Activated CD4-positive, CD25-positive, alpha-beta regulatory T cell treated with anti-CD3 and anti-CD28 coated beads, Interleukin-2, amount 50 U/mL, for 72 hours (primary cell): Measurements from ENCODE around the gene PLA2G4B.

Experiments
- DNase-seq: peaks from one replicate; pipeline ENCODE4 v3.0.0; 2021

The PLA2G4B gene

DNA sequence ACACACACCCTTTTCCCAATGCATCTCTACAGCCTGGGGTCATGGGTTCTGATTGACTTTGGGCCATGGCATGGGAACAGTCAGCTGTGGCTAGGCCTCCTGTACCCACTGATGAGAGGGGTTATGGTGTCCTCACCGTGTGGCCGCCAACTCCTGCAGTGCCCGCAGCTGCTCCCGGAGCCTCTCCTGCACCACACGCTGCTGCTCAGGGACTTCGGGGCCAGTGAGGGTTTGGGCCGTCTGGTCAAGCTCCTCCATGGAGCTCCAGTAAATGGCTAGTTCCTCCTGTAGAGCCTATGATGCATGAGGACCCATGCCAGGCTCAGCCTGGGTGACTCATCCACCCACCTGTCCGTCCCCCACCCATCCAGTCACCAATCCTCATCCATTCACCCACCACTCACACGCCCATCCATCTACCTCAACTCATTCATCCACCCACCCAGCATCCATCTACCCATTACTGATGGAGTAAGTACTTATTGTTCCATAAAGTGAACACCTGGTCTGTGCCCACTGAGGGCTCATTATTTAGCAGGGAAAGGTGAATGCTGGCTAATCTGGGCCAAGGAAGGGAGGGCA, 33.6 kb downstream of the PLA2G4B start:
- no peak for DNase-seq

DNA sequence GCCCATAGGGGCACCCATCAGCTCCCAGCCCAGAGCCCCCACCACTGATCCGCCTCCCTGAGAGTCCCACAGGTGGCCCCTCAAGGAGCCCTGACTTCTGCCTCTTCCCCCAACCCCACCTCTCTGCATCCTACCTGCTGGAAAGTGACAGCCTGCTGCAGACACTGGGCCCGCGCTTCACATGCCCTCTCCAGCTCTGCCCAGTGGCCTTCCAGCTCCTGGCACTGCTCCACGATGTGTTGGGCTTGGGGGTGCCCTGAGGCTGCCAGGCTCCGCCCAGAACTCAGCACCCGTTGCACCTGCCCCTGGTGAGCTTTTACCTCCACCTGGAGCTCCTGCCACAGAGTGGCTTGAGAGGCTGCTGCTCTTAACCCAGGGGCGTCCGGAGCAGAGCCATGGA, 35.1 kb downstream of the PLA2G4B start:
- no peak for DNase-seq

DNA sequence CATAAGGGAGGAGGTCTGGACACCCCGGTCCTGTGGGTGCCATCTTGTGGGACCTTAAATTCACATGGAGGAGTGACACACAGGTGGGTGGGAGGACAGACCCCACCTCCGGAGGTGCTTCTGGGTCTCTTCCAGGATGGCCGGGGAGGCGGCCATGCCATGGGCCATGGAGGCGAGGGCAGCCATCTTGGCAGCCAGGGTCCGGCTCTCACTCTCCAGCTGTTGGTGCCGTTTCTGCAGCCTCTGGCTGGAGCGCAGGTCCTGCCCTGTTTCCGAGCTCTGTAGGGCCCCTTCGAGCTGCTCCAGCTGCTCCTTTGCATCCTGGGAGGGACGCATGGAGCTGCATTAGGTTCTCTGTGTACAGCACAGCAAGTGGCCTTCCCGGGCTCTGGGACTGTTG, 36.1 kb downstream of the PLA2G4B start:
- DNase-seq: no peak

DNA sequence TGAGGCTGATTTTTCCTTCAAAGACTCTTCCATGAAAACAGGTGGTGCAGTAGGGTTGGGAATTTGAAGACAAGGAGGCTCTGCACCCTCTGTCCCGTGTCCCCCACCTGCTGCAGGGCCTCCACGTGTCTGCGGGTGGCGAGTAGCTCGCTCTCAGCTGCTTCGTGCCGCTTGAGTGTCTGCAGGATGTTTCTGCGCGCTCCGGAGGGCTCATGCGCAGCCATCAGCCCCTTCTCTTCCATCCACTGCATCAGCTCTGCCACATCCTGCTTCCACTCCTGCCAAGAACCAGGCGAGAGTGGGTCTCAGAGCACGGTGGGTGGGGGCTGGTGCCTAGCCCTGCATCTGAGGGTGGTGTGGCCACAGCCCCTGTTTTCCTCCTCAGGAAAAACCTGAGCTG, 37.4 kb downstream of the PLA2G4B start:
- DNase-seq: no peak

DNA sequence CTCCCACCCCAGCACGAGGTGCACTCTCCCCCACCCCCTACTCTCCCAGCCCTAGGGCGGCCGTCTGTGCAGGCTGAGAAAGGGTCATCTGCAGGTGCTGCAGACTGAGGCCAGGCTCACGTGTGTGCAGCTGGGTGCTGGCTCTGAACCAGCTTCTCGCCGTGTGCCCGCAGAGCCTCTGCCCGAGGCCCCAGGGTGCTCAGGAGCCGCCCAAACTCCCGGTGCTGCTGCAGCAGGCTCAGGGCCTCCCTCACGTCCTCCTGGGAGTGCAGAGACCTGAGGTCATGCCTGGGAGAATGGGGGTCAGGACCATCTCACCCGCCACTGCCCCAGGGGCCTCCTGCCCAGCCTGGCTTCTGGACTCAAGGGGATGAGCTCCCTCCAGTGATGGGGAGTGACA, 38.0 kb downstream of the PLA2G4B start:
- DNase-seq: no peak

DNA sequence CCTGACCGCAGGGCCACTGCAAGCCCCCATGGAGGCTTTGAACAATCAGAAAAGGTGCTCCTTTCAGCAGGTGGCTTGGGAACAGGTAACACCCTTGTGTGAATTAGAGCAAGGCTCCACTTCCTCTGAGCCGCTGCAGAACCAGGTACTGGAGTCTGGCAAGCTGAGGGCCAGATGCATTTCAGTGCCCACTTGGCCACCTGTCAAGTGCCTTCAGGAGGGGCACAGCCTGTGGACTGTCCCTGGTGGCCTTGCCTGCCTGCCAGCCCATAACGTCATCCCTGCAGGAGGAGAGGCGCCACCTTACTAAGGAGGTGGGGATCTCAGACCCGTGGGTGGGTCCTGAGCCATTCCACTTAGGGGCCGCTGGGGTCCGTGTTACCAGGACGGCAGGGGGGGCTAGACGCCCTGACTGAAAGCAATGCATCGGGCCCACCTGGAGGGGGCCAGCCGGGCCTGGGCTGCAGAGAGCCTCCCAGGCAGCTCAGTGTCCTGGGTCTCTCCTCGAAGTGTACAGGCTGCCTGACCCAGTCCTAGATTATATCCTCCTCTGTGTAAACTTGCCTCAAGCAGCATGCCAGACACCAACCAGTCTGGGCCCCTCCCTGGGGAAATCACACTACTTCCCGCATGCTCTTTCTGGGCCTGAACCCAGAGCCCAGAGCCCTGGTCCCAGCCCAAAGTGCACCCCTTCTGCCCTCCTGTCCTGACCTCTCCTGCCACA, 39.1 kb downstream of the PLA2G4B start:
- DNase-seq: no peak

DNA sequence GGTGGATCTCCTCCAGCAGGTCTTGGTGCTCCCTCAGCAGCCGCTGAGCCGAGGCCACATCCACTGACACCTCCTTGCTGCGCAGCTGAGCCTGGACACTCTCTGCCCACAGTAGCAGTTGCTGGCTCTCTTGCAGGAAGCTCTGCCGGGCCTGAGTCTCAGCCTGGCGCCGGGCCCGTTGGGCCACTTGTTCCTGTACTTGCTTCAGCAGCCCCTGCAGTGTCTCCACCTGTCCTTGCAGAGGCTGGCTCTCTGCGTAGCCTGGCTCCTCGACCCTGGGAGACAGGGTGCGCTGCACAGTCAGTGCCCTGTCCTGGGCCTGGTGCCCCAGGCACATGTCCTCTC, 39.7 kb downstream of the PLA2G4B start:
- DNase-seq: no peak

DNA sequence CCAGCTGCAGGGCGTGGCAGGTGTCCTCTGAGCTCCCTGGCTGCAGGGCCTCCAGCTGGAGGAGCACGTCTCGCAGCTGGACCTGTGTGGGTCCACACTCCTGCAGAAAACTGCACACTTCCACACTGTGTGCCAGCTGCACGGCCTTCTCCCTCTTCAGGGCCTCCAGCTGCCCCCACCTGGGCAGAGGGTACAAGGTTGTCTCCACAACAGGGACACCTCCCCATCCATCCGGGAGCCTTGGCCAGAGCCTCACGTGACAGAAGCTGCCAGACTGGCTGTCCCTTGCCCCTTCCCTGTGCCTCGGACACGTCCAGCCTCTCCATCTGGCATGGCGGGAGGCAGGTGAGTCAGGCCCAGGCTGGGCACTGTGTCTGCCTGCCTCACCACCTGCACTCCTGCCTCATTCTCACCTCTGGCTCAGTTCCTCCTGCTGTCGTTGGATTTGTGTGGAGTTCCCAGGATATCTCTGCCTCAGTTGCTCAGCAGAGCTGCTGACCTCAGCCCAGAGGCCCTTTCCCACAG, 40.7 kb downstream of the PLA2G4B start:
- no peak for DNase-seq

DNA sequence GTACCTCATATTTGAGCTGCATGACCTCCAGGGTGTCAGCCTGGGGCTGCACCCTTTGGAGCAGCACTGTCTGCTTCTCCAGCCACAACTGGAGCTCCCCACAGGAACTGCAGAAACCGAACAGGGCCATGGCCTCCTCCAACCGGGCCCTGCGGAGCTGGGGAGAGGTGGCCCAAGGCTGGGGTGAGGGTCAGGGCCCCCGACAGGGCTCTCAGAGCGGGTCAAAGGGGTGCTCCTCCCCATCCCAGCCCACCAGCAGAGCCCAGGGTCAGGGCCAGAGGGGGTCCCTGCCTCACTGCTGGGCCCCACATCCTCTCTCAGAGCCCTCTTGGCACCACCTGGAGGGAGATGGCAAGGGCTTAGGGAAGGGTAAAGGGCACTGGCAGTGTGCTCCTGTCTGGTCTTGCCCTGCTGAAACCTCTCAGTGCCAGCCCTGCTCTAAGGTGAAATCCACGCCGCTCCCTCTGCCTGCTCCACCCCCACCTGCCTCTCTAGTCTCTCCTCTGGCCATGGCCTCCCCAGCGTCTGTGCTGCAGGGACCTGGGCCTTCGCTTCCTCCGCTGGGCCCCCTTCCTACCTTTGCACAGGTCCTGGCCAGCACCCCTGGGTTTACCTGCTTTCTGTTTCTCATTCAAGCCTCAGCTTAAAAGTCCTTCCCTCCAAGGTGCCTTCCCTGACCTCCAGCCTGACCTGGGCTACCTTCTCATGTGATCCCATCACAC, 41.7 kb downstream of the PLA2G4B start:
- no peak for DNase-seq

DNA sequence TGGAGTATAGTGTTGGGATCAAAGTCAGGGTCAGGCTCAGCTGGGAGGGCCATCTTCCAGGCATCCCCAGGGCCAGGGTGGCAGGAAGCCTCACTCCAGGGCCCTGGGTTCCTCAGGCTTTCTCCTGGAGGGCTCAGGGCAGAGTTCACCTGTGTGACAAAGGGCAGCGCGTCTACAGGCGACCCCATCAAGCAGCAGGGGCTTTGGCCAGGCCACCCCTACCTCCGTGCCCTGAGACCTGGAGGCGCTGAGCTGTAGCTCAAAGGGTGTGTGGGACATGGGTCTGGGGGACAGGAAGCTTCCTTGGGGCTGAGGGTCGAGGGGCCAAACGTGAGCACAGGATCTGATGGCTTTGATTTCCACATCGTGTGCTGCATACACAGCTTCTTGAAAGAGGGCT, 42.4 kb downstream of the PLA2G4B start:
- no peak for DNase-seq

DNA sequence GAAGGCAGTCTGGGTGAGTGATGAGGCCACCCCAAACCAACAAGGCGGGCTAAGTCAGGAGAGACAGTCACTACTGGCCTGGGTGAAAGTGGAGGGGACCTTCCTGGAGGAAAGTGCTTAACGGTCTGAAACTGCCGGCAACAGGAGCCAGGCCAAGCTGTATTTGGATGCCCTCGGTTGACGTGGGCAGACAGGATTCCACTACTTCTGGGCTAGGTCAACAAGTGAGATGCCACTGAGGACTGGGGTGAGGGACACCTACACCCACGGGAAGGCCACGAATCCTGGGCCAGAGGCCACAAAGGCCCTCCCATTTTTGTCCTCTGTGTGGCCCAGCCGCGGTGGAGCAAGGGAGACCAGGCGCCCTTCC, 42.9 kb downstream of the PLA2G4B start:
- DNase-seq: no peak

DNA sequence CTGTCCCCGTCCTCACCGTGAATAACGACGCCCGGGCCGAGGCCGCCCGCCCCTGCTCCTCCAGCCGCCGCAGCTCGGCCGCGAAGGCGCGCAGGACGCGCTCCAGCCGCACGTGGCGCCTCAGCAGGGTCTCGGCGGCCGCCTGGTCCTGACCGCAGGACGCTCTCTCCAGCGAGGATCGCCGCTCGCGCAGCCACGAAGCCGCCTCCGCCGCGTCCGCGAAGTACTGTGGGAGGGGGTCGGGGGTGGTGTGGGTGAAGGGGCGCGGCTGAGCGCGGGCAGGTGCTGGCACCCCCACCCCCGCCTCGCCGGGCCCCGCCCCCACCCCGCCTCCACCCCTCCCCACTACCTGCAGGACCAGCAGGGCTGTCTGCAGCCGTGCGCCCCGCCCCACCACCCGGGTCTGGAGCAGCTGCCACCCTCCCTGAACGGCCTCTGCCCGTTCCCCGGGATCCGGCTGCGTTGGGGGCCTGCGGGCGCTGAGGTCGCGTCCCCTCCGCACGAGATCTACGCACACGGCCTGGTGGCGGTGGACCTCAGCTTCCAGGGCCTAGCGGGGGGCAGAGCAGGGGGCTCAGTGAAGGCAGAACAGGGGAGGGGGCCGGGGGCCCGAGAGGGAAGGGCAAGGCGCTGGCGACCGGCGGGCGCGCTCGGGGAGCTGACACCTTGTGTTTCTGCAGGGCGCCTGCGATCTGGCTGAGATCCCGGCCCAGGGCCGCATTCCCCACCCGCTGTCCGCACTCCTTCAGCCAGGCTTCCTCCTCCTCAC, 43.5 kb downstream of the PLA2G4B start:
- DNase-seq: no peak

DNA sequence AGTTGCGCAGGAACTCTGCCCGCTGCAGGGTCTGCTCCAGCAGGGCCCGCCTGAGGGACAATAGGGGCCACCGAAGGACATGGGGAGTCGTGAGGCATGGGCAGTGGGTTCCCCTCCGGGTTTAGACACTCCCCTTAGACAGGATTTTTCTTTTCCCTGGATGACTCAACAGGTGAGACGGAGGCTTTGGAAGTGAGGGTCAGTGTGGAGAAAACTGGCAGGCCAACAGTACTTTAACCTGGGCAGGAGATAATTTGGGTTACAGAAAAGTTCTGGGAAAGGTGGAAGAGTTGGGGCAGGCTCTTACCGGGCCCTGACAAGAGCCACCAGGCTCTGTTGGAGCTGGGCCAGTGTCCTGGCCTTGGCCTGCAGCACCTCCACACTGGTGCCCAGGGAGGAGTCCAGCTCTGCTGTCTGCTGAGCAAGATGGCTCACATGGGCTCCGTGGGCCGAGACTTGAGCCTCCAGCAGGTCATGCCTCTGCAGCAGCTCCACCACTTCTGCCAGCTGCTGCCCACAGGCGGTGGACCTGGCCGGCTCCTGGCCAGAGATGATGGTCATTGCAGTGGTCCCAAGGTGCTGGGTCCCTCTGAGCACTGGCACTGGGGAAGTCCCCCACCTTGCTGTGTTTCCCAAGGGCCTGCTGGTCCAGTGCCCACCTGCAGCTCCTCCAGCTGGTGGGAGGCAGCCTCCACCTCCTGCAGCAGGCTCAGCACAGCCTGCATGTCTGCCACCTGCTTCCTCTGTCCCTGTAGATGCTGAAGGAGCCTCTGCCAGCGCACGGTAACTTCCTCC, 44.2 kb downstream of the PLA2G4B start:
- no peak for DNase-seq

DNA sequence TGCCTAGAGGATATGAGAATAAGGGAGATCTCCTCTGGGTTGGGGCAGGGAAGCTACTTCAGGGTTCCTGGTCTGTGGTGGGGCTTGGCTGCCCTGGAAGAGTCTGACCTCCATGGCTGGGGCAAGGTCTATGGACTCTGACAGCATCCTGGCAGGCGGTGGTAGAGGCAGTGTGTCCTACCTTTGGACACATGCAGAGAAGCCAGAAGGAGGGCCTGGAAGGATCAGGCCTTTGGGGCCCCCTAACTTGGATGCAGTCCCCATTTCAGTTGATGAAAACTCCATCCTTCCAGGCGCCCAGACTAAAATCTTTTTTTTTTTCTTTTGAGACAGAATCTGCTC, 44.8 kb downstream of the PLA2G4B start:
- no peak for DNase-seq

DNA sequence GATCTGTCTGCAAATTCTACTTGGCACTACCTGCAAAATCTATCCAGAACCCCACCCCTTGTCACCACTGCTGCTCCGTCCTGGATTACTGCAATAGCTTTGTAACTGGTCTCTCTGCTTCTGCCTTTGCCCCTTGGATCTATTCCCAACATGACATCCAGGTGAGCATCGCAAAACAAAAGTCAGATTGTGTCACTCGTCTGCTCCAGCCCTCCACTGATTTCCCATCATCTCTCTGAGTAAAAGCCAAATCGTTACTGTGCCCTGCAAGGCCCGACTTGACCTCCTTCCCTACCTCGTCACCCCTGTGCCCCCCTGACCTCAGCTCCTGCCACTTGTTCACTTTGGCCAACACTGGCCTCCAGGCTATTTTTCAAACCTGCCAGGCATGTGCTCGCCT, 45.8 kb downstream of the PLA2G4B start:
- no peak for DNase-seq

DNA sequence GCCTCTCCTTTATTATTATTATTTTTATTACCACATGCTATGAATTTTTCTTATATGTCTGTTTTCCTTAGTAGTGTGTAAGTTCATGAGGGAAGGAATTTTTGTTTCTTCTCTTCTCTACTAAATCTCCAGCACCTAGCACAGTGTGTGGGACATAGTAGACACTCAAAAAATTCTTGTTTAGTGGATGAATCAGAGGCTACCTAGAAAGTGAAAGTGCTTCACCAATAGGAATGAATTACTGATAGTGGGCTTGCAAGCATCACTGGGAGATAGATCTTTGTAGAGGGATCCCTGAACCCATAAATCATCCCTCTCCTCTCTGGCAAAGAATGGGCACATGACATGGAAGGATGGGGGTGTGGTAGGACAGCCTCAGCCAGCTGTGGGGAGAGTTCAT, 46.7 kb downstream of the PLA2G4B start:
- DNase-seq: no peak

DNA sequence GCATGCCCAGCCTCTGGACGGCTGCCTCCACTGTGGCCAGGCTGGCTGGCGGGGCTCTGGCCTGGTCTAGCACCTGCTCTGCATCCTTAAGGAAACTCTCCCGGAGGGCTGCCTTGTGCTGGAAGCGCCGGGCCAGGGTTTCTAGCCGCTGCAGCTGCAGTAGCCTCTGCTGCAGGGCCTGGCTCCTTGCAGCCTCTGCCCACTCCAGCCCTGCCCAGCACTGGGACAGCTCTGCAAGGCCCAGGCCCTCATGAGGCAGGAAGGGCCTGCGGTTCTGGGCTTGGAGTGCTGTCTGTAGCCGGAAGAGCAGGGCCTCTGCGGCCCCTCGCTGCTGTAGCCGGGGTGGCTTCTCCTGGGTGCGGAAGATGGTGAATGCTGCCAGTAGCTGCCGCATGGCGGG, 47.2 kb downstream of the PLA2G4B start:
- DNase-seq: no peak

DNA sequence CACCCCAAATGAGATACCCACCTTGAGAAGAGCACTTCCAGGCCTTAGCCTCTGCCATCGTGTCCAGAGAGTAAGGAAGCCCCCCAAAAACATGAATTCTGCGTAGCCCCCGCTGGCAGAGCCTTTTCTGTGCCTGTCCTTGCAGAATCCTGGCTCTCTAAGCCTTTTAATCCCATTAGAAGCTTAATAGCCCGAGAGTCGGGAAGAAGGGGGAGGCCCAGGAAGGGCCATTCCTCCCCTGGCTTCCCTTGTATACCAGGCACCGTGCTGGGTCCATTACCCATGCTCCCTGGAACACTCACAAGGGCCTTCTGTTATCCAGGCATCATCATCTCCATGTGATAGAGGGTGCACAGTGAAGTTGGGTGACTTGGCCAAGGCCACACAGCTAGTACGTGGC, 48.1 kb downstream of the PLA2G4B start:
- DNase-seq: no peak

DNA sequence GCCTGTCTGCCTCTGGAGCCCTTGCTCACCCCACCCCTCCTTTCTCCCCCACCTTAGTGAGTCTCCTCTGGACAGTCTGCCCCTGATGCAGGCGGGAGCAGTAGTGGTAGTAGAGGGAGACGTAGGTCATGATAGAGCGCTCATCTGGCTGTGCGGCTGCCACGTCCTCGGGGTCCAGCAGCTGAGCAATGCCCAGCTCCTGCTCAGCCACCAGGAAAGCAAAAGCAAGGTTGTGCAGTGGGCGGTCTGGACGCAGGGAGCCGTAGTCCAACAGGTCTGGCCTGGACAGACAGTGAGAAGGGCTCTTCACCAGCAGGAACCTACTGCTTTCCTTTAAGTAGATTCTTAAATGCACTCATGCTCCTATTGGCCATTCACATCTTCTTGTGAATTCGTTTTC, 48.5 kb downstream of the PLA2G4B start:
- DNase-seq: no peak

DNA sequence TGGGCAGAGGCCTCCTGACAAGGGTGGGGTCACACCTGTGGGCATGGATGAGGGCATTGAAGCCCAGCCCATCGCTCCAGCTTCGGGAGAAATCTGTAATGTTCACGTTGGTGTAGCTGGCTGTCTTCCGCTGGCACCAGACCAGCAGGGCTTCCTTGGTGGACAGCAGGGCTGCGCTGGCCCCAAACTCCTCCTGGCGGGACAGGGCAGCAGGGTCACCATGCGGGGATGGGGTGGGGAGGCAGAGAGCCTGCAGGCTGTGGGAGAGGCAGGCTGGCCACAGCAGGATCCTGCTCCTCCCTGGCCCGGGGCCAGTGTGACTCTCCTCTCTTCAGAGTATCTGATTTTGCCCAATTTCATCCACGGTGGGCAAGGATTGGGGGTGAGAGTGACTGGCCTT, 49.2 kb downstream of the PLA2G4B start:
- DNase-seq: no peak

DNA sequence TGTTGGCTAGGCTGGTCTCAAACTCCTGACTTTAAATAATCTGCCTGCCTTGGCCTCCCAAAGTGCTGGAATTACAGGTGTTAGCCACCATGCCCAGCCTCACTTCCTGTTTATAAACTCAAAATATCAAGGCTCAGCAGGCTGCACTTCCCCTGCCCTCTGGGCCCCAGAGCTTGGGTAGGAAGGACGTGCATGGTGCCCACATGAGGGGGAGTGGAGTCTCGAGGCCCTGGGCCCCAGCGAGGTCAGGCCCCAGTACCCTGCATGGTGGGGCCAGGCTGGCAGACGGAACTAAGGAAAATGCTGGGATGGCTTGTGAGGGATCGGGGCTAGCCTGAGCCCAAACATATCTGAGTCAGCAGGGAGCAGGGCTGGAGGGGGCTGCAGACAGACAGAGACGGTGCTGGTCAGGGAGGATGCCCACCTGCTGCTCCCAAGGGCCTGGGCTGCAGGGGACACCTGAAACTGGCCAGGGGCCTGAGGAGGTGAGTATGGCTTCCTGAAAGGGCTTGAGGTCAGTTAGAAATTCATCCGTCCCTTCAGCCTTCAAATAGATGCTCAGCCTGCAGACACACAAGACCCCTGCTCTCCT, 50.1 kb downstream of the PLA2G4B start:
- no peak for DNase-seq

DNA sequence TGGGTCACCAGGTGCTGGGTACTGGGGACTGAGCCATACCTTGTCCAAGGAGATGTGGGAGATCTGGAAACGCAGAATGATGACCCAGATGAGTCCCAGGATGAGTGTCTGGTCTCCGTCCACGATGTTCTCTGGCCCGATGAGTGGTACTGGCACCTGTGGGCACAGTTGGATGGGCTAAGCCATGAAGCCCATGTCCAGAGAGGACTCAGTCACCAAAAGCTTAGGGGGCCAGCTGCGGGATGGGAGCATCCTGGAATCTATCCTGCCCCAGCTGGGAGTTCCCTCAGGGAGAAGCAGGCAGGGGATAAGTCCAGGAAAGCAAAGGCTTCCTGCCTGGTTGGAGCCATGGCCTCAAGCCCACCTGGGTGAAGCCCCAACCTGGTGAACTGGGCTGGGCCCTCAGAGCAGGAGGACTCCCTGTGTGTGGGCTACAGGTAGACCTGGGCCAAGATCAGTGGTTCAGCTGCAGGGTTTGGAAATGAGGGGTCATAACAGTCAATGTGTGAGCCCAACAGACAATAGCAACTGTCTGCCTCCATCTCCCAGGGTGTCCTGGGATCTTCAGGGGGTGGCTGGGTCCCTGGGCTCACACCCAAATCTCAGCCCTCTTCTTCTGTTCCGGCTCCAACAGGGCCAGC, 51.5 kb downstream of the PLA2G4B start:
- no peak for DNase-seq
